Brain microvascular endothelial cell (primary cell): ENCODE measurements around the gene NRROS.

Source experiments
- DNase-seq: peaks from one replicate; pipeline ENCODE4 v3.0.0-alpha.2; 2020
- H3K27ac ChIP-seq: fragments of 250-450 bp; sonication (Bioruptor Pico); 2 replicates; pipeline ENCODE4 v1.5.1; 2020; ENCODE audit warnings: mild to moderate bottlenecking, moderate library complexity
- H3K27me3 ChIP-seq: fragments of 250-450 bp; sonication (Bioruptor Pico); replicated peaks from 2 replicates; pipeline ENCODE4 v1.5.1; 2020; ENCODE audit warnings: mild to moderate bottlenecking
- H3K36me3 ChIP-seq: fragments of 250-450 bp; sonication (Bioruptor Pico); replicated peaks from 2 replicates; pipeline ENCODE4 v1.5.1; 2020; ENCODE audit warnings: mild to moderate bottlenecking
- H3K4me3 ChIP-seq: 2 replicates; pipeline ENCODE4 v1.5.1; 2011; ENCODE audit warnings: low read depth, mild to moderate bottlenecking, control low read depth, low read length, moderate library complexity
- CTCF ChIP-seq: IDR thresholded peaks from 2 replicates; pipeline ENCODE4 v1.5.1; 2011; ENCODE audit warnings: low read depth, mild to moderate bottlenecking, moderate library complexity, low read length, control low read depth, inconsistent platforms; ENCODE audit errors: missing control alignments
- in situ Hi-C: cut with HindIII; loops from 2 replicates; pipeline ENCODE4 v1.10.0; 2017; ENCODE audit warnings: low sequenced_read_pairs, low pct_ligation_motif_present

The NRROS gene

GRCh38 chr3:196646666-196647216, 7.2 kb downstream of the NRROS start:
- no peaks in the 10 kb centered on the region for H3K27me3 ChIP-seq
- in situ Hi-C loops, result no loop called here
- H3K36me3 ChIP-seq, result no peaks in the 10 kb centered on the region
- DNase-seq, result no peak
- H3K27ac ChIP-seq, result no peak overlapping the region
- H3K4me3 ChIP-seq, result no peak overlapping the region
- no peak for TF ChIP-seq CTCF

GRCh38 chr3:196650740-196651311, 11.3 kb downstream of the NRROS start:
- H3K27ac ChIP-seq, result peak overlapping the region; percentile 64
- no peak overlapping the region for H3K4me3 ChIP-seq
- H3K27me3 ChIP-seq, result no peaks in the 10 kb centered on the region
- DNase-seq, result peak; percentile 97
- TF ChIP-seq CTCF, result no peak
- H3K36me3 ChIP-seq, result no peaks in the 10 kb centered on the region
- in situ Hi-C loops, result no loop called here

GRCh38 chr3:196651819-196652218, 12.3 kb downstream of the NRROS start:
- in situ Hi-C loops, result no loop called here
- Histone ChIP-seq H3K27ac (no peak overlapping the region), H3K4me3 (no peak overlapping the region), H3K27me3 (no peaks in the 10 kb centered on the region), H3K36me3 (no peaks in the 10 kb centered on the region)
- DNase-seq, result no peak
- TF ChIP-seq CTCF, result no peak

- no peak overlapping the region for H3K4me3 ChIP-seq
- H3K36me3 ChIP-seq, result no peaks in the 10 kb centered on the region
- in situ Hi-C loops, result no loop called here
- H3K27ac ChIP-seq, result no peak overlapping the region
- H3K27me3 ChIP-seq, result no peaks in the 10 kb centered on the region
- TF ChIP-seq CTCF, result no peak
- DNase-seq, result no peak
Observed at GRCh38 chr3:196652961-196653795, 13.7 kb downstream of the NRROS start.

GRCh38 chr3:196654006-196654734, 14.7 kb downstream of the NRROS start:
- Histone ChIP-seq H3K27ac (no peak overlapping the region), H3K4me3 (no peak overlapping the region), H3K36me3 (no peaks in the 10 kb centered on the region), H3K27me3 (no peaks in the 10 kb centered on the region)
- in situ Hi-C loops, result no loop called here
- TF ChIP-seq CTCF, result no peak
- no peak for DNase-seq
